ENCODE data around the gene MAPK11. TPM values are rescaled to one million over a fixed set of nuclear protein-coding genes. Genes with fewer than 3 reads are reported as not detected.

The MAPK11 gene
- total RNA-seq, 1 donor from 2014 or later = 8.4 TPM

GRCh38 chr22:50312371-50312770 is 42.2 kb upstream of the MAPK11 start:
- DNase-seq (ENCODE audit: low read depth) = no peak
- no peak for TF ChIP-seq CTCF (conservative IDR thresholded peaks at IDR 0.05; ENCODE audit: low read depth, low read length)
- no peak overlapping the region for H3K4me3 ChIP-seq (ENCODE audit: low read depth, low read length)

GRCh38 chr22:50311606-50312351 is 41.6 kb upstream of the MAPK11 start:
- H3K4me3 ChIP-seq (ENCODE audit: low read depth, low read length) = no peak overlapping the region
- no peak for DNase-seq (ENCODE audit: low read depth)
- no peak for TF ChIP-seq CTCF (conservative IDR thresholded peaks at IDR 0.05; ENCODE audit: low read depth, low read length)

- TF ChIP-seq CTCF (conservative IDR thresholded peaks at IDR 0.05; ENCODE audit: low read depth, low read length) = no peak
- no peak for DNase-seq (ENCODE audit: low read depth)
- no peak overlapping the region for H3K4me3 ChIP-seq (ENCODE audit: low read depth, low read length)
Measured at GRCh38 chr22:50310949-50311444, 40.8 kb upstream of the MAPK11 start.

- TF ChIP-seq CTCF (conservative IDR thresholded peaks at IDR 0.05; ENCODE audit: low read depth, low read length) = no peak
- H3K4me3 ChIP-seq (ENCODE audit: low read depth, low read length) = no peak overlapping the region
- DNase-seq (ENCODE audit: low read depth) = no peak
Measured at GRCh38 chr22:50310031-50310722, 40.0 kb upstream of the MAPK11 start.

- H3K4me3 ChIP-seq (ENCODE audit: low read depth, low read length) = no peak overlapping the region
- DNase-seq (ENCODE audit: low read depth) = no peak
- TF ChIP-seq CTCF (conservative IDR thresholded peaks at IDR 0.05; ENCODE audit: low read depth, low read length) = no peak
Measured at GRCh38 chr22:50309601-50309991, 39.4 kb upstream of the MAPK11 start.

- DNase-seq (ENCODE audit: low read depth) = no peak
Measured at GRCh38 chr22:50308986-50309600, 38.9 kb upstream of the MAPK11 start.

More at GRCh38 chr22:50308986-50309600, 38.9 kb upstream of the MAPK11 start:
- H3K4me3 ChIP-seq (ENCODE audit: low read depth, low read length) = no peak overlapping the region
- TF ChIP-seq CTCF (conservative IDR thresholded peaks at IDR 0.05; ENCODE audit: low read depth, low read length) = no peak
